Sciatic nerve (tissue), 2 donors: Measurements from ENCODE around the gene FAT1. TPM values are rescaled to one million over a fixed set of nuclear protein-coding genes. Genes with fewer than 3 reads are reported as not detected.

Experiments used
- ATAC-seq: fragments of 200-7000 bp; cut with Tn5 transposase; one replicate; pipeline ENCODE4 v1.9.1; 2020; ENCODE audit warnings: mild to moderate bottlenecking, moderate library complexity
- DNase-seq: peaks from one replicate; pipeline ENCODE4 v3.0.0-alpha.2; 2020; ENCODE audit warnings: low spot score
- intact Hi-C: fragments of 100-400 bp; cut with DNase I; formaldehyde crosslinking; loops from one replicate; pipeline ENCODE4 v1.14.2; 2022
- total RNA-seq: library from RNA; stranded (reverse); fragmentation: NEBNext Ultra II Directional; extraction: Animal tissue kit (Norgen Biotek cat#: 25700); gene quantifications from one replicate; pipeline ENCODE4 v1.2.1, GENCODE V29; 2021
- donor health status: DM: no; HTN: no; CAD: no.
- donor health status: DM: no; HTN: no; CAD: no.

The FAT1 gene
- total RNA-seq, 1 donor from 2014 or later = 151 TPM

- DNase-seq = no peak
- no peak for ATAC-seq
- intact Hi-C loops = no loop called here
Observed at GRCh38 chr4:186602978-186603377, 120.7 kb downstream of the FAT1 start.

- DNase-seq (no peak), ATAC-seq (no peak)
- intact Hi-C loops = no loop called here
Observed at GRCh38 chr4:186599483-186599882, 124.2 kb downstream of the FAT1 start.

- DNase-seq (no peak), ATAC-seq (no peak)
- intact Hi-C loops = no loop called here
Observed at GRCh38 chr4:186598686-186599085, 125.0 kb downstream of the FAT1 start.

DNA sequence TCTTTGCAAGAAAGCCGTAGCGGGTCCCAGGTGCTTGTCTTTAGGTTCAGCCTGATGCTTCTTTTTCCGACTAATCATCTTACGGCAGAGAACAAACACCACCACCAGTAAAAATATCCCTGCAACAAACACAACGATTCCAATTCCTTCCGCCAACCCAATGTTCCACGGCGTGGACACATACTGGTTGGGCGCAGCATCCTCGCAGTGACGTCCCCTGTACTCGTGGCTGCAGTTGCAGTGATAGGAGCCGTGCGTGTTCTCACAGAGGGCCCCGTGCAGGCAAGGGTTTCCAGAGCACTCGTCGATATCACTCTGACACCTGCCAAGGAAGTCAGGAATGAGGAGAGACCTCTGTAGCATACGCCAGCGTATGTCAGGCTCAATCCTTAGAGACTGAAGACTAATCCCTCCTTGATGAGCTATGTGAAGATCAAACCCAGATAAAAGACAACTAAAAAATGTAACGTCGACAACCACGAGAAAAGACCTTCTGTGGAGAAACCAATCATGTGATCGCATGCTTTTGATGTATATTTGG is 126.7 kb downstream of the FAT1 start:
- ATAC-seq (no peak), DNase-seq (no peak)
- intact Hi-C loops = no loop called here

DNA sequence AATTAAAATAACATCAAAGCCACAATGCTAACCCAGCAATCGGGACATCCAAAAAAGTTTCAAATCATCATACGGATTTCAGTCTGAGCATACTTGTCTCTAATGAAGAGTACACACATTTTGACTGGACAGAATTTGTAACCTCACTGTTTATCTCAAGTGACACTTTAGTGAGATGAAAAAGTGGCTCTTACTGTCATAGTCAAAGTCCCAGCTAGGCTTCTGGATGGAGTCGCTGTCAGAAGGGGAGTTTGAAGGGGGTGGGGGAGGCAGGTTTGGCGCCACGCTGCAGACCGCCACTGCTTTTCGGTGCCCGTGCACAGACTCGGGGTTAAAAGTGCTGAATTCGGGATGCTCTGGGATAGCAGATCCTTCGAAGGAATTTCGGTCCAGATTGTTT is 127.3 kb downstream of the FAT1 start:
- intact Hi-C loops = no loop called here
- no peak for ATAC-seq

DNA sequence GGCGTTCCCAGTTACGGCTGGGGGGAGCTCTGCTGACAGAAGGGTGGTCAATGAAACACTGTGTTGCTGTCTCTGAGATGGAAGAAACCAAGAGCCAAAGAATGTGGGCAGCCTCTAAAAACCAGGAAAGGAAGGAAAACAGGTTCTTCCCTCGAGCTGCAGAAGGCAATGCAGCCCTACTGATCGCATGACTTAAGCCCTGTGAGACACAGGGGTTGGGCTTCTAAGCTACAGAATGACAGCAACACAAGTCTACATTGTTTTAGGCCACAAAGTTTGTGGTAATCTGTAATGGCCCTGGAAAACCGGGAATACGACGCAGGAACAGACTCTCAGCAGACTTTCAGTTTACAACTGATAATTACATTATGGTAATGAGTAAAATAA is 130.1 kb downstream of the FAT1 start:
- ATAC-seq (no peak), DNase-seq (no peak)
- intact Hi-C loops = no loop called here

More for the DNA sequence above, 127.3 kb downstream of the FAT1 start:
- DNase-seq = no peak

DNA sequence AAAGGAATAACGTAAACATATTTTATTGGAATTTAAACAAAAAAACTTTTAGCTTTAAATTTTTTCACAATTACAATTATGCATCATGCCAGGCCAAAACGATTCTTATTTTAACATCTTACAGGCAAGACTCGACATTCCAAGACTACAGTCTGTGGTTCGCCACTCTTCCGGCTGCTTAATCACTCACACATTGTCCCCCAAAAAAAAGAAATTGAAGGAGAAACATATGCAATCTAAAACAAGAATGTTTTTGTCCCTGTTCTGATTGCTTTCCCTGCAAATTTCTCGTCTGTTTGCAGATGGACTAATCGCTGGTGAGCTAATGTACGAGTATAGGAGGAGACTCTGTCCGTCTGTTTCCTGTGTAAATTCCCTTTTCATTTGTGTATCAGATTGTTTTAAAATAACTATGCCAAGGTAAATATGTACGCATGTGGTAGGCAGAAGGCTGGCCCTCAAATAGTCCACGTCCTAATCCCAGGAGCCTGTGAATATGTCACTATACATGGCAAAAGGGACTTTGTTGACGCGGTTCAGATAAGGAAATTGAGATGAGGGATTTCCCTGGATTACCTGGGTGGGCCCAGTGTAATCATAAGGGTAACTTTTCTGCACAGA is 130.6 kb downstream of the FAT1 start:
- DNase-seq = no peak
- ATAC-seq = no peak
- intact Hi-C loops = no loop called here

DNA sequence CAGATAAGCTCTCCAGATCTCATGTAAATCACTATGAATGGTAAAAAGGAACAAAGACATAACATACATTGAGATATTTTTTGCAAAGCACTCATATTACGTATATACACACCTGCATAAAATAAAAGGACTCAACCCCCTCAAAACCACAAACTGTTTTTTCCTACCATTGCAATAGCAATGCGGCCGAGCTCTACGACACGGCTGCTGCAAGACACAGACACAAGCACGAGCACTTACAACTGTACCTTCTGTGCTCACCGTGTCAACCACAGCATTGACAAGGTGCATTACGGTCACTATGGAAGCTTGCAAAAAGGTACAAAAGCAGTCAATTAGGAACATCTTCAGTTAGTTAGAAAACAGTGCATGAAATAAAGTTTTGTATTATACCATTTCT is 131.2 kb downstream of the FAT1 start:
- intact Hi-C loops = no loop called here
- ATAC-seq = no peak
- DNase-seq = no peak

- DNase-seq = no peak
- intact Hi-C loops = no loop called here
- ATAC-seq = no peak
Observed at GRCh38 chr4:186591651-186592050, 132.0 kb downstream of the FAT1 start.

DNA sequence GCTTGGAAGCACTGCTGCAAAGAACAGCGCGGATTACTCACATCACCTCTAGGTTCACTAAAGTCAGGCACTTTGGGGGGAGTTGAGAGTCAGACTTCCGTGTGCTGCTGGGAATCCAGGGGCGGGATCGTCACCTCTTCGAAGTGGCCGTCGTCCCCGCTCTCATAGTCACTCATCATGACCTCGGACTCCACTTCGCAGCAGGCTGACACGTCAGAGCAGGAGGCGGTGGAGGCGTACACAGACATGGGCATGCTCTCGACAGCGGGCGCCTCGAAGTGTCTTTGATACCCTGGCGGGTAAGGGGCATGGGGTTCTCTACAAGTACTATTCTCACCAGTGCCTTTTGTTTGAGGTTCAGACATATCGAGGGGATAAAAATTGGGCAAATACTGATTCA is 135.2 kb downstream of the FAT1 start:
- ATAC-seq (no peak), DNase-seq (no peak)
- intact Hi-C loops = loop anchor here (5.0 kb wide), 1 partner anchor 116 kb away; no protein-coding TSS in a partner anchor

DNA sequence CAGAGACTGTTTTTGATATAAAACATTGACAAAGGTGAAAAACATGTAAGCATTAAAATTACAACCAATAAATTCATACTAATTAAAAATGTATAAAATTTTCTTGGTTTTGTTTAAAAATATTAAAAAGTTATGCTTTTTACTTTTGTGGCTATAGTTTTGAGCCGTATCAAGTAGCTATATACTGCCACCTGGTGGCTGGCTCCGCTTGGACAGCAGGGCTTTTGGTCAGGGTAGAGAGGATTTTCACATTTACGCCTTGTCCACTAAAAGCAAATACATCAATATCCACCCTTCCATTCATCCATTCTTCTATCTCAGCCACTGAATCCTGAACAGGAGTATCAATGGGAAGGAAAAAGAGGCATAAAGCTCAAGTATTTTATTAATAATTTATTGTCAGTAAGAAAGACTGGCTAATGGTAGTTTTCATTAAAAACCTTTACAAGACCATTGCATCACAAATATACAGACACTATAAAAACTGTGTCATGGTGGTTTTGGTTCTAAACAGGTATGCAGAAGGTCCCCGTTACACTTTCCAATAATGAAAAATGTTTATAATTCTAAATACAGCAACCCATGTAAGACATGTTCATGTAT is 136.1 kb downstream of the FAT1 start:
- intact Hi-C loops = loop anchor here (5.0 kb wide), 1 partner anchor 115 kb away; no protein-coding TSS in a partner anchor
- ATAC-seq = peak; percentile 82
- peak; percentile 86 for DNase-seq

DNA sequence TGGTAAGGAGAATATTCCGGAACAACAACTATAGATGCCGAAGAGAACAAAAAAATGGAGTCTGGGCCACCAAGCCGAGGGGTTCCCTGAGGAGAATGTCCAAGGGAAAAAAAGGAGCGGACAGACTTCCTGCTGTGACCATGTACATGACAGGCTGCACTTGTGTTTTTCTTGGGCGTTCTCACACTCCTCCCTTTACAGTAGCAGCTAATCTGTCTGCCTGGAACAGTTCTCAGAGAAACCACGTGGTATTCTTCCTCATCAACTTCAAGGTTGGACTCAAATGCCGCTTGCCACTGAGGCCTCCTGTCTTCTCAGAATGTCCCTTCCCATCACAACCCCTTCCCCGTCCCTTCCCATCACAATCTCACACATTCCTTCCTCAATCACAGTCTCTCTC is 137.5 kb downstream of the FAT1 start:
- DNase-seq (no peak), ATAC-seq (no peak)
- intact Hi-C loops = loop anchor here (5.0 kb wide), 1 partner anchor 114 kb away; no protein-coding TSS in a partner anchor

GRCh38 chr4:186584912-186585311 is 138.7 kb downstream of the FAT1 start:
- intact Hi-C loops = loop anchor here (5.0 kb wide), 1 partner anchor 113 kb away; no protein-coding TSS in a partner anchor
- no peak for DNase-seq
- no peak for ATAC-seq

DNA sequence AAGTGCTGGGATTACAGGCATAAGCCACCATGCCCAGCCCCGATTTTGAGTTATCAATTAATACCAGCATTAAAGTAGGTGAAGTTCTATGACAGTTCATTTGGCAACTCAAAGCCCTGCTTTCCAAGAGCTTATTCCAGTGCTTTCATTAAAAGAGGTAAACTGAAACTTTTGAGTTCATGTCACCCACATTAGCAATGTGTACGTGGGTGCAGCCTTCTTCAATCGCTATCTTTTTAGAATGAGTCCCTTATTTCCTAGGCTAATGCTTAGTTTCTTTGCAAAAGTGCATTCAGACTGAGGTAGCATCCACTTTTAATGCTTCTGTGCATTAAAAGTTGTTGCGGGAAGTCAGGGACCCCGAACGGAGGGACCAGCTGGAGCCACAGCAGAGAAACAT is 142.2 kb downstream of the FAT1 start:
- intact Hi-C loops = no loop called here
- DNase-seq = no peak
- ATAC-seq = no peak

- DNase-seq (no peak), ATAC-seq (no peak)
- intact Hi-C loops = no loop called here
Observed at GRCh38 chr4:186580669-186581068, 143.0 kb downstream of the FAT1 start.

- intact Hi-C loops = no loop called here
- ATAC-seq (no peak), DNase-seq (no peak)
Observed at GRCh38 chr4:186570193-186570996, 153.3 kb downstream of the FAT1 start.

DNA sequence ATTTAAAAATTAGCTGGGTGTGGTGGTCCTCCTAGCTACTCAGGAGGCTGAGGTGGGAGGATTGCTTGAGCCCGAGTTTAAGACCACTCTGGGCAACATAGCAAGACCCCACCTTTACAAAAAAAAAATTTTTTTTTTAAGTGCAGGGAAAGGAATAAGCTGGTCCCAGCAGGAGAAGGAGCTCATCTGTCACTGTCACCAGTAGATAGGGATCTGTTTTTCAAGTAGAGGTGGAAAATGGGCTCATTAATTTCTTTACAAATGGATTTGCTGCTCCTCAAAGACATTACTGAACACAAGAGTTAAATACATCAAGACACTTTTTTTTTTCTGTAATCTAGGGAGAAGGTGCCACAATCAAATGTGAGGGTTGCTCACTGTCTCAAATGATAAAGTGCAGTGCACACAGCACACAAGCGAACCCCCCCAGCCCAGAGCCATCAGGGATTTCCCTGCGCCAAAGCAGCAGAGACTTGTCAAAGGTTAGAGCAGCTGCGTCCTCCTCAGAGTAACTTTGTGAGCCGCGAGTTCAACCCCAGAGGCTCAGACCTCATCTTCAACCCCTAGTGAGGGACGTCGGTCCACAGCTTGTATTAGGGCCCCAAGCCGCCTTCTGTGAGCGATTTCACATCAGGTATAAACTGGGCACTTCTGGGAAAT is 154.0 kb downstream of the FAT1 start:
- no peak for ATAC-seq
- intact Hi-C loops = no loop called here
- DNase-seq = no peak

DNA sequence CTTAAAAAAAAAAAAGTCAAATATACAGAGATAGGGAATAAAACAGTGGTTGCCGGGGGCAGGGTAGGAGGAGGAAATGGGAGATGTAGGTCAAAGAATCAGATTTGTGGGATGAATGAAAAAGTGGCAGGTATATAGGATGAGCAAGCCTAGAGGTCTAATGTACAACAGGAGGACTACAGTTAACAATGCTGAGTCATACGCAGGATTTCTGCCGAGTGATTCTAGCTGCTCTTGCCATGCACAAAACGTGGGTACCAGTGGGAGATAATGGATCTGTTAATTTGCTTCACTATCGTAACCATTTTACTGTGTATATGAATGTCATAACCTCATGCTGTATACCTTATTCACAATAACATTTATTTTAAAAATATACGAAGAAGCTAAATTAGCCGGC is 157.6 kb downstream of the FAT1 start:
- DNase-seq = no peak
- intact Hi-C loops = no loop called here
- no peak for ATAC-seq

GRCh38 chr4:186563761-186564160 is 159.9 kb downstream of the FAT1 start:
- ATAC-seq (no peak), DNase-seq (no peak)
- intact Hi-C loops = no loop called here
